Natural killer cell treated with Interleukin-12 subunit alpha and Interleukin-12 subunit beta and Interleukin-15 and Interleukin-18, amount 100 ng/mL, for 72 hours (primary cell): ENCODE results near the gene PTPRN2. TPM values are rescaled to one million over a fixed set of nuclear protein-coding genes. Genes with fewer than 3 reads are reported as not detected.

Experiments used
- ATAC-seq, 2 donors: fragments of 150-1000 bp; cut with Tn5 transposase in 1 of 2; sonication (Bioruptor Pico), chemical (Tn5 transposase) in 1 of 2; 2 replicates each; pipeline ENCODE4 v1.10.0; 2021
- DNase-seq: peaks from one replicate; pipeline ENCODE4 v3.0.0; 2022; ENCODE audit warnings: low spot score
- H3K27ac Mint-ChIP-seq, 2 donors: 1 replicate in 1 of 2; 2 replicates in 1 of 2; pipeline ENCODE4 v1.8.0; 2022; ENCODE audit warnings: mixed read lengths in 2 of 2, mild to moderate bottlenecking in 1 of 2, moderate library complexity in 1 of 2
- H3K27me3 Mint-ChIP-seq, 2 donors: 1 replicate in 1 of 2; 2 replicates in 1 of 2; pipeline ENCODE4 v1.8.0; 2022; ENCODE audit warnings: mixed read lengths in 2 of 2
- H3K36me3 Mint-ChIP-seq: one replicate; pipeline ENCODE4 v1.8.0; 2022; ENCODE audit warnings: mixed read lengths
- H3K4me1 Mint-ChIP-seq, 2 donors: 1 replicate in 1 of 2; 2 replicates in 1 of 2; pipeline ENCODE4 v1.8.0; 2022; ENCODE audit warnings: low read depth in 2 of 2, mixed read lengths in 2 of 2, mild to moderate bottlenecking in 1 of 2
- H3K4me3 Mint-ChIP-seq: one replicate; pipeline ENCODE4 v1.8.0; 2022; ENCODE audit warnings: mixed read lengths
- H3K9me3 Mint-ChIP-seq: 2 replicates; pipeline ENCODE4 v1.8.0; 2022; ENCODE audit warnings: mixed read lengths
- total RNA-seq, 2 donors: library from RNA; stranded (reverse); gene quantifications; one replicate each; pipeline ENCODE4 v1.2.3, GENCODE V29; 2022

Gene PTPRN2
- total RNA-seq, 2 donors from 2014 or later: 0.17 to 0.74 TPM

- Mint-ChIP-seq H3K4me3 (no peak overlapping the region), H3K27me3 (peaks cover 9 to 18% of the 10 kb centered on the region in 2 donors), H3K4me1 (no peaks in the 10 kb centered on the region), H3K36me3 (no peaks in the 10 kb centered on the region), H3K27ac (no peak overlapping the region), H3K9me3 (no peaks in the 10 kb centered on the region)
- no peak for ATAC-seq
- DNase-seq: no peak
Measured at GRCh38 chr7:157523766-157524421, 1063.7 kb downstream of the PTPRN2 start.

GRCh38 chr7:157523371-157523765 is 1064.3 kb downstream of the PTPRN2 start:
- no peak overlapping the region for H3K4me3 Mint-ChIP-seq
- no peaks in the 10 kb centered on the region for H3K9me3 Mint-ChIP-seq
- no peaks in the 10 kb centered on the region for H3K36me3 Mint-ChIP-seq
- H3K27ac Mint-ChIP-seq: no peak overlapping the region
- DNase-seq: no peak
- no peak for ATAC-seq
- H3K27me3 Mint-ChIP-seq: peaks cover 11 to 18% of the 10 kb centered on the region in 2 donors
- H3K4me1 Mint-ChIP-seq: no peaks in the 10 kb centered on the region

GRCh38 chr7:157522954-157523353 is 1064.7 kb downstream of the PTPRN2 start:
- Mint-ChIP-seq H3K27ac (no peak overlapping the region), H3K4me3 (no peak overlapping the region), H3K9me3 (no peaks in the 10 kb centered on the region), H3K27me3 (peaks cover 11 to 18% of the 10 kb centered on the region in 2 donors), H3K4me1 (no peaks in the 10 kb centered on the region), H3K36me3 (no peaks in the 10 kb centered on the region)
- ATAC-seq: no peak
- DNase-seq: no peak

- Mint-ChIP-seq H3K36me3 (no peaks in the 10 kb centered on the region), H3K4me1 (no peaks in the 10 kb centered on the region)
Measured at GRCh38 chr7:157522189-157522588, 1065.4 kb downstream of the PTPRN2 start.

GRCh38 chr7:157521752-157522151 is 1065.9 kb downstream of the PTPRN2 start:
- no peaks in the 10 kb centered on the region for H3K4me1 Mint-ChIP-seq
- no peak overlapping the region for H3K27ac Mint-ChIP-seq
- no peak overlapping the region for H3K4me3 Mint-ChIP-seq
- DNase-seq (no peak), ATAC-seq (no peak)
- H3K27me3 Mint-ChIP-seq: peaks cover 11 to 18% of the 10 kb centered on the region in 2 donors
- H3K36me3 Mint-ChIP-seq: no peaks in the 10 kb centered on the region
- H3K9me3 Mint-ChIP-seq: no peaks in the 10 kb centered on the region

More at GRCh38 chr7:157522189-157522588, 1065.4 kb downstream of the PTPRN2 start:
- ATAC-seq (no peak), DNase-seq (no peak)
- Mint-ChIP-seq H3K9me3 (no peaks in the 10 kb centered on the region), H3K27me3 (peaks cover 11 to 18% of the 10 kb centered on the region in 2 donors), H3K4me3 (no peak overlapping the region), H3K27ac (no peak overlapping the region)

- ATAC-seq (no peak), DNase-seq (no peak)
- Mint-ChIP-seq H3K4me1 (no peaks in the 10 kb centered on the region), H3K36me3 (no peaks in the 10 kb centered on the region), H3K9me3 (no peaks in the 10 kb centered on the region), H3K27me3 (peaks cover 14 to 16% of the 10 kb centered on the region in 2 donors), H3K4me3 (no peak overlapping the region), H3K27ac (no peak overlapping the region)
Measured at GRCh38 chr7:157521061-157521731, 1066.4 kb downstream of the PTPRN2 start.

GRCh38 chr7:157520249-157520648 is 1067.4 kb downstream of the PTPRN2 start:
- Mint-ChIP-seq H3K36me3 (no peaks in the 10 kb centered on the region), H3K4me3 (no peak overlapping the region), H3K27me3 (peaks cover 5 to 16% of the 10 kb centered on the region in 2 donors), H3K9me3 (no peaks in the 10 kb centered on the region), H3K27ac (no peak overlapping the region), H3K4me1 (no peaks in the 10 kb centered on the region)
- ATAC-seq (no peak), DNase-seq (no peak)

GRCh38 chr7:157519798-157520244 is 1067.8 kb downstream of the PTPRN2 start:
- Mint-ChIP-seq H3K4me1 (no peaks in the 10 kb centered on the region), H3K36me3 (no peaks in the 10 kb centered on the region), H3K4me3 (no peak overlapping the region), H3K9me3 (no peaks in the 10 kb centered on the region), H3K27me3 (peaks cover under 1 to 13% of the 10 kb centered on the region in 2 donors), H3K27ac (no peak overlapping the region)
- no peak for DNase-seq
- ATAC-seq: no peak

GRCh38 chr7:157519246-157519645 is 1068.4 kb downstream of the PTPRN2 start:
- H3K9me3 Mint-ChIP-seq: no peaks in the 10 kb centered on the region
- peaks cover 0 to 10% of the 10 kb centered on the region in 2 donors for H3K27me3 Mint-ChIP-seq
- no peak overlapping the region for H3K4me3 Mint-ChIP-seq
- ATAC-seq (no peak), DNase-seq (no peak)
- H3K36me3 Mint-ChIP-seq: no peaks in the 10 kb centered on the region
- no peaks in the 10 kb centered on the region for H3K4me1 Mint-ChIP-seq
- no peak overlapping the region for H3K27ac Mint-ChIP-seq

GRCh38 chr7:157518514-157519175 is 1069.0 kb downstream of the PTPRN2 start:
- H3K4me3 Mint-ChIP-seq: no peak overlapping the region
- no peak for DNase-seq
- H3K27me3 Mint-ChIP-seq: peaks cover 0 to 10% of the 10 kb centered on the region in 2 donors
- H3K4me1 Mint-ChIP-seq: no peaks in the 10 kb centered on the region
- H3K36me3 Mint-ChIP-seq: no peaks in the 10 kb centered on the region
- no peak for ATAC-seq
- H3K27ac Mint-ChIP-seq: no peak overlapping the region
- H3K9me3 Mint-ChIP-seq: no peaks in the 10 kb centered on the region

- H3K27me3 Mint-ChIP-seq: peaks cover 0 to 10% of the 10 kb centered on the region in 2 donors
- ATAC-seq (no peak), DNase-seq (no peak)
- H3K9me3 Mint-ChIP-seq: no peaks in the 10 kb centered on the region
- no peaks in the 10 kb centered on the region for H3K4me1 Mint-ChIP-seq
- no peaks in the 10 kb centered on the region for H3K36me3 Mint-ChIP-seq
- no peak overlapping the region for H3K27ac Mint-ChIP-seq
- no peak overlapping the region for H3K4me3 Mint-ChIP-seq
Measured at GRCh38 chr7:157517782-157518513, 1069.7 kb downstream of the PTPRN2 start.

- ATAC-seq: no peak
- no peak overlapping the region for H3K4me3 Mint-ChIP-seq
- no peaks in the 10 kb centered on the region for H3K36me3 Mint-ChIP-seq
- H3K9me3 Mint-ChIP-seq: no peaks in the 10 kb centered on the region
- H3K27ac Mint-ChIP-seq: no peak overlapping the region
- H3K4me1 Mint-ChIP-seq: no peaks in the 10 kb centered on the region
- peaks cover 0 to 8% of the 10 kb centered on the region in 2 donors for H3K27me3 Mint-ChIP-seq
- no peak for DNase-seq
Measured at GRCh38 chr7:157516911-157517781, 1070.5 kb downstream of the PTPRN2 start.

- Mint-ChIP-seq H3K4me3 (no peak overlapping the region), H3K27ac (no peak overlapping the region), H3K9me3 (no peaks in the 10 kb centered on the region), H3K27me3 (peaks cover 3 to 13% of the 10 kb centered on the region in 2 donors), H3K36me3 (no peaks in the 10 kb centered on the region), H3K4me1 (no peaks in the 10 kb centered on the region)
- DNase-seq (no peak), ATAC-seq (no peak)
Measured at GRCh38 chr7:157516311-157516710, 1071.3 kb downstream of the PTPRN2 start.
